ENCODE data around the gene PCYT1B.

The PCYT1B gene

DNA sequence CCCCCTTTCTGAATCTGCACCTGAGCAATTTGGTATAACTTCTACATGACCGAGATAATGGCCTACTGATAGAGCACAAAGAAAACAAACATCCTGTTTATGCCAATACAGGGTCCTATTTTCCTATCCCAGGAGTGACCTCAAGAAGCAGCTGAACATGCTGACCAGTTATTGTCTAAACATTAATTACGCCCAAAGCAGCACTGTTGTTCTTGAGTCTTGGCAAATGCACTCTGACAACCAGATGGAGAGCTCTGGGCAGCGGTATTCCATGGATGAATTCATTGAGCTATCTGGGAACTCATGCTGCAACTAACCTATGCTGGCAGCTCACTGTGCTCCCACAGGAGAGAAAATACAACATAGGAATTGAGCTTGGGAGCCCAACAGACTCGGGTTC, 52.6 kb downstream of the PCYT1B start:
- H3K4me3 ChIP-seq (ENCODE audit: low read length, poor library complexity, severe bottlenecking) = no peak overlapping the region
- no peaks in the 10 kb centered on the region for H3K4me1 ChIP-seq (ENCODE audit: insufficient read depth, low read length, poor library complexity, severe bottlenecking)
- no peak overlapping the region for H3K4me2 ChIP-seq (ENCODE audit: low read depth, low read length, poor library complexity, severe bottlenecking)
- TF ChIP-seq, protein P1, sequence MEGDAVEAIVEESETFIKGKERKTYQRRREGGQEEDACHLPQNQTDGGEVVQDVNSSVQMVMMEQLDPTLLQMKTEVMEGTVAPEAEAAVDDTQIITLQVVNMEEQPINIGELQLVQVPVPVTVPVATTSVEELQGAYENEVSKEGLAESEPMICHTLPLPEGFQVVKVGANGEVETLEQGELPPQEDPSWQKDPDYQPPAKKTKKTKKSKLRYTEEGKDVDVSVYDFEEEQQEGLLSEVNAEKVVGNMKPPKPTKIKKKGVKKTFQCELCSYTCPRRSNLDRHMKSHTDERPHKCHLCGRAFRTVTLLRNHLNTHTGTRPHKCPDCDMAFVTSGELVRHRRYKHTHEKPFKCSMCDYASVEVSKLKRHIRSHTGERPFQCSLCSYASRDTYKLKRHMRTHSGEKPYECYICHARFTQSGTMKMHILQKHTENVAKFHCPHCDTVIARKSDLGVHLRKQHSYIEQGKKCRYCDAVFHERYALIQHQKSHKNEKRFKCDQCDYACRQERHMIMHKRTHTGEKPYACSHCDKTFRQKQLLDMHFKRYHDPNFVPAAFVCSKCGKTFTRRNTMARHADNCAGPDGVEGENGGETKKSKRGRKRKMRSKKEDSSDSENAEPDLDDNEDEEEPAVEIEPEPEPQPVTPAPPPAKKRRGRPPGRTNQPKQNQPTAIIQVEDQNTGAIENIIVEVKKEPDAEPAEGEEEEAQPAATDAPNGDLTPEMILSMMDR (conservative IDR thresholded peaks at IDR 0.05; ENCODE audit: low read length) = no peak
- TF ChIP-seq EZH2phosphoT487 (IDR thresholded peaks at IDR 0.05; ENCODE audit: borderline replicate concordance) = no peak
- H3F3A ChIP-seq (ENCODE audit: low read depth) = no peaks in the 10 kb centered on the region
- H3K9me2 ChIP-seq (replicated peaks; ENCODE audit: low read depth, low read length) = no peaks in the 10 kb centered on the region
- no peak overlapping the region for H2AFZ ChIP-seq (ENCODE audit: low read length)
- no peaks in the 10 kb centered on the region for H4K20me1 ChIP-seq (ENCODE audit: insufficient read depth, low read length, poor library complexity, severe bottlenecking)
- no peak overlapping the region for H3K9ac ChIP-seq (ENCODE audit: low read depth, low read length, poor library complexity, severe bottlenecking)
- H3K27me3 ChIP-seq (ENCODE audit: insufficient read depth, low read length, poor library complexity, severe bottlenecking) = no peaks in the 10 kb centered on the region
- no peaks in the 10 kb centered on the region for H3K9me3 ChIP-seq (ENCODE audit: insufficient read depth, low read depth, low read length)
- no peaks in the 10 kb centered on the region for H3K79me2 ChIP-seq (ENCODE audit: insufficient read depth, low read length)
- peaks cover 21% of the 10 kb centered on the region; the same call in 1 of the 2 replicates for H3K36me3 ChIP-seq (ENCODE audit: insufficient read depth, low read length)

DNA sequence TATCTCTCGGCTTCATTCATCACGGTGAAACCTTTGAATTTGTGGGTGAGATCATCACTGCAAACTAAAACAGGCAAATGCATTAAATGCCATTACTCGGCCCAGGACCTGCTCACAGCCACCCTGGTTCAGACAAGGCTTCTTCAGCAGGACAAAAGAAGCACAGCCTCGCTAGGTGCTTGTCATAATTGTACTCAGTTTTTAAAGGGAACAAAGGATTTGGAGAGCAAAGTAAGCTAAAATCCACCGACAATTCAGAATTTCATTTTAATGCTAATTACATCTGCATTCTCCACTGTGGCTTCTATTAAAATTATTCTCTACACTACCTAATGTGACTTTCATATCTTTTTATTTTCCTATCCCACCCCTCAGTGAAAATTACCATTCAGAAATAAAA, 57.0 kb downstream of the PCYT1B start:
- H3K79me2 ChIP-seq (ENCODE audit: insufficient read depth, low read length) = no peaks in the 10 kb centered on the region
- no peak overlapping the region for H3K4me3 ChIP-seq (ENCODE audit: low read length, poor library complexity, severe bottlenecking)
- no peak overlapping the region for H2AFZ ChIP-seq (ENCODE audit: low read length)
- TF ChIP-seq, protein P1 (conservative IDR thresholded peaks at IDR 0.05; ENCODE audit: low read length) = no peak
- no peak for TF ChIP-seq EZH2phosphoT487 (IDR thresholded peaks at IDR 0.05; ENCODE audit: borderline replicate concordance)
- H3K27me3 ChIP-seq (ENCODE audit: insufficient read depth, low read length, poor library complexity, severe bottlenecking) = no peaks in the 10 kb centered on the region
- H3K36me3 ChIP-seq (ENCODE audit: insufficient read depth, low read length) = peaks cover 58% of the 10 kb centered on the region; the same call in 1 of the 2 replicates
- no peaks in the 10 kb centered on the region for H3K9me2 ChIP-seq (replicated peaks; ENCODE audit: low read depth, low read length)
- H4K20me1 ChIP-seq (ENCODE audit: insufficient read depth, low read length, poor library complexity, severe bottlenecking) = no peaks in the 10 kb centered on the region
- H3K4me1 ChIP-seq (ENCODE audit: insufficient read depth, low read length, poor library complexity, severe bottlenecking) = no peaks in the 10 kb centered on the region
- no peaks in the 10 kb centered on the region for H3F3A ChIP-seq (ENCODE audit: low read depth)
- H3K9me3 ChIP-seq (ENCODE audit: insufficient read depth, low read depth, low read length) = no peaks in the 10 kb centered on the region
- no peak overlapping the region for H3K4me2 ChIP-seq (ENCODE audit: low read depth, low read length, poor library complexity, severe bottlenecking)
- H3K9ac ChIP-seq (ENCODE audit: low read depth, low read length, poor library complexity, severe bottlenecking) = no peak overlapping the region

DNA sequence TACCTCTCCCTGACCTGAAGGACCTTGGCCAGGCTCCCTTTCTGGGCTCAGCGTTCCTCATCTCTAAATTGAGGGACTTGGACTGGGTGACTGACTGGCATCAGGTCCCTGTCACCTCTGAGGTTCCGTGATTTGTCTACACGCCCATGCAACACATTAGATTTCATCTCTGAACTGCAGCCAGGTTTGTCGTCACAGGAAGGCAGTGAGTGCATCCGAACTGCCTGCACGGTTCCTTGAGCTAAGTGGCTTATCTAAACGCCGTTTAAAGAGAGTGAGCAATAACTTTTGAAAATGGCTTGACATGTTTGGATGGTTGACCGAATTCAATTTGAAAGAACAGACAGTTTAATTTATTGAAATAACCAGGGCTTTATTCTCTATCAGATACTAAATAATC, 70.1 kb downstream of the PCYT1B start:
- Histone ChIP-seq H3K9ac (ENCODE audit: low read depth, low read length, poor library complexity, severe bottlenecking) (no peak overlapping the region), H3F3A (ENCODE audit: low read depth) (no peaks in the 10 kb centered on the region), H3K36me3 (ENCODE audit: insufficient read depth, low read length) (peaks cover 75% of the 10 kb centered on the region; the same call in 1 of the 2 replicates), H3K27me3 (ENCODE audit: insufficient read depth, low read length, poor library complexity, severe bottlenecking) (no peaks in the 10 kb centered on the region), H3K9me3 (ENCODE audit: insufficient read depth, low read depth, low read length) (no peaks in the 10 kb centered on the region), H3K79me2 (ENCODE audit: insufficient read depth, low read length) (no peaks in the 10 kb centered on the region), H3K4me2 (ENCODE audit: low read depth, low read length, poor library complexity, severe bottlenecking) (no peak overlapping the region), H3K9me2 (replicated peaks; ENCODE audit: low read depth, low read length) (no peaks in the 10 kb centered on the region), H3K4me3 (ENCODE audit: low read length, poor library complexity, severe bottlenecking) (no peak overlapping the region), H3K4me1 (ENCODE audit: insufficient read depth, low read length, poor library complexity, severe bottlenecking) (no peaks in the 10 kb centered on the region), H4K20me1 (ENCODE audit: insufficient read depth, low read length, poor library complexity, severe bottlenecking) (no peaks in the 10 kb centered on the region), H2AFZ (ENCODE audit: low read length) (no peak overlapping the region)
- TF ChIP-seq, protein P1 (conservative IDR thresholded peaks at IDR 0.05; ENCODE audit: low read length) = no peak
- TF ChIP-seq EZH2phosphoT487 (IDR thresholded peaks at IDR 0.05; ENCODE audit: borderline replicate concordance) = no peak

Data from Loucy (cell line).